Endodermal cell (in vitro differentiated cells): ENCODE measurements around the gene HOXC12. TPM values are rescaled to one million over a fixed set of nuclear protein-coding genes. Genes with fewer than 3 reads are reported as not detected.

ENCODE experiments used
- DNase-seq: peaks from one replicate; pipeline ENCODE4 v3.0.0-alpha.2; 2017
- H3K27ac ChIP-seq: 2 replicates; pipeline ENCODE4 v1.5.1; 2013; ENCODE audit warnings: mild to moderate bottlenecking, low read depth, low read length, moderate library complexity
- H3K27me3 ChIP-seq: 2 replicates; pipeline ENCODE4 v1.6.1; 2013; ENCODE audit warnings: mild to moderate bottlenecking, low read length, moderate library complexity; ENCODE audit not compliant: insufficient read depth, control insufficient read depth, poor library complexity, severe bottlenecking
- H3K36me3 ChIP-seq: 2 replicates; pipeline ENCODE4 v1.7.0; 2013; ENCODE audit warnings: mild to moderate bottlenecking, low read length, moderate library complexity; ENCODE audit not compliant: control insufficient read depth, insufficient read depth
- H3K4me1 ChIP-seq: one replicate; pipeline ENCODE4 v1.7.0; 2013; ENCODE audit warnings: low read length; ENCODE audit not compliant: control insufficient read depth, insufficient read depth
- H3K4me3 ChIP-seq: 2 replicates; pipeline ENCODE4 v1.5.1; 2013; ENCODE audit warnings: mild to moderate bottlenecking, low read length, moderate library complexity
- H3K9ac ChIP-seq: 2 replicates; pipeline ENCODE4 v1.6.1; 2013; ENCODE audit warnings: mild to moderate bottlenecking, low read length, moderate library complexity; ENCODE audit not compliant: poor library complexity, severe bottlenecking; ENCODE audit errors: extremely low read depth
- H3K9me3 ChIP-seq: 2 replicates; pipeline ENCODE4 v1.6.1; 2013; ENCODE audit warnings: mild to moderate bottlenecking, low read length, moderate library complexity; ENCODE audit not compliant: control insufficient read depth
- H3K27ac Mint-ChIP-seq: 2 replicates; pipeline ENCODE4 v1.8.0; 2020; ENCODE audit warnings: mixed read lengths
- H3K27me3 Mint-ChIP-seq: 2 replicates; pipeline ENCODE4 v1.8.0; 2021; ENCODE audit warnings: mild to moderate bottlenecking, mixed read lengths; ENCODE audit not compliant: insufficient read depth
- H3K36me3 Mint-ChIP-seq: 2 replicates; pipeline ENCODE4 v1.8.0; 2020; ENCODE audit warnings: low read depth, mixed read lengths
- H3K4me1 Mint-ChIP-seq: 2 replicates; pipeline ENCODE4 v1.8.0; 2020; ENCODE audit warnings: mixed read lengths
- H3K4me3 Mint-ChIP-seq: 2 replicates; pipeline ENCODE4 v1.8.0; 2020; ENCODE audit warnings: mild to moderate bottlenecking, moderate library complexity, mixed read lengths
- H3K9me3 Mint-ChIP-seq: 2 replicates; pipeline ENCODE4 v1.8.0; 2020; ENCODE audit warnings: mild to moderate bottlenecking, mixed read lengths
- CTCF ChIP-seq: fragments of 200-600 bp; sonication (generic); conservative IDR thresholded peaks from 2 replicates; pipeline ENCODE4 v1.5.0; 2021; ENCODE audit warnings: antibody characterized with exemption, mild to moderate bottlenecking
- WGBS, 2 experiments: methylation state at CpG; one replicate each; pipeline versions ENCODE4 v1.1.5 to v1.1.7; 2013; ENCODE audit warnings: missing lambda C conversion rate in 2 of 2, mixed read lengths in 1 of 2; ENCODE audit not compliant: insufficient coverage in 1 of 2, insufficient read length in 1 of 2; 5-methylcytosine and 5-hydroxymethylcytosine counted together
- total RNA-seq, 2 donors: library from RNA; stranded (reverse); fragmentation: NEBNext Ultra II Directional in 1 of 2; extraction: Animal tissue kit (Norgen Biotek cat#: 25700) in 1 of 2; gene quantifications; 2 replicates in 1 of 2; 3 replicates in 1 of 2; pipeline ENCODE4 v1.2.1, GENCODE V29; 2021

HOXC12 gene
- total RNA-seq, 2 donors from 2014 or later, result not detected

GRCh38 chr12:53992377-53992889, 37.7 kb downstream of the HOXC12 start:
- 46 to 54% methylated on average over 4 to 7 of the region's 7 CpGs for WGBS, 2 experiments
- no peaks in the 10 kb centered on the region for H3K9me3 ChIP-seq
- Mint-ChIP-seq H3K27me3 (peaks cover 100% of the 10 kb centered on the region), H3K4me3 (no peak overlapping the region), H3K4me1 (peaks cover 3% of the 10 kb centered on the region), H3K9me3 (no peaks in the 10 kb centered on the region), H3K27ac (no peak overlapping the region), H3K36me3 (no peaks in the 10 kb centered on the region)
- H3K9ac ChIP-seq, result no peak overlapping the region
- no peaks in the 10 kb centered on the region for H3K36me3 ChIP-seq
- H3K27me3 ChIP-seq, result peaks cover 100% of the 10 kb centered on the region
- no peak for TF ChIP-seq CTCF
- DNase-seq, result no peak
- H3K27ac ChIP-seq, result no peak overlapping the region
- H3K4me3 ChIP-seq, result no peak overlapping the region
- no peaks in the 10 kb centered on the region for H3K4me1 ChIP-seq

DNA sequence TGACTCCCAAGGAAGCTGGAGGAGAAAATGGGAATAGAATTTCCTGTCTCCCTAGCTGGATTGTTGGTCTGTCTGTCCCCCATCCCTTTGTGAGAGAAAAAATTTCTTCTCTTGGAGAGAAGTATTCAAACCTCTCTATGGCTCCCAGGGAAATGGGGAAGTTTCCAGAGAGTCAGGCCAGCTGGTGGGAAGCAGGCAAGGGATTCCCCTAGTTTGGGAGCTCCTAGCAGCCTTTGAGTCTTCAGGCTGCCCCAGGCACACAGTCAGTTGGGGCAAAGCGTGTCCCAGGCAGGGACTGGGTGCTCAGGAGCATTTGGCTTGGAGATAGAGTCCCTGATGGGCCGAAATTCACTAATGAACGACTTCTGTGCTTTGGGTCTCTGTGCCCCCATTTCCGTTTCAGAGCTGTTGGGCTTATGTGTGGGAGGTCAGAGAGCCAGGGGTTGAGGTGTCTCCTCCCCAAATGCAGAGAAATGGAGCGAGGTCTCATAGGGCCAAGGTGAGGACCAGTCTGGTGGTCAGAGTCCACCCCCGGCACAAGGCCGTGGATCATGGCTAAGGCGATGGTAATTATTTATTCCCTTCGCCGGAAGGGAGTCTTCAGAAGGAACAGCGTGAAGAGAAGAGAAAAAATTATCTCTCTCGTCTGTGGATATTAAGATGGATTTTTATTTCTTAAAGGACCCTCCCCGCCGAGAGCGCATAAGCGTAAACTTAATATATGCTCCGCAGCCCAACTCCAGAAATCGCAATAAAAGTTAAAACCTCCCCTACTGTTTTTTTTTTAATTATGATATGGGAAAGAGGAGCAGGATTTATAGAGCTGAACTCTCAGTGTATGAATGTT, 38.7 kb downstream of the HOXC12 start:
- no peak for DNase-seq
- Mint-ChIP-seq H3K4me1 (peaks cover 3% of the 10 kb centered on the region), H3K36me3 (no peaks in the 10 kb centered on the region), H3K9me3 (no peaks in the 10 kb centered on the region), H3K27ac (no peak overlapping the region), H3K4me3 (no peak overlapping the region), H3K27me3 (peaks cover 100% of the 10 kb centered on the region)
- H3K9ac ChIP-seq, result no peak overlapping the region
- no peak for TF ChIP-seq CTCF
- no peaks in the 10 kb centered on the region for H3K9me3 ChIP-seq
- peaks cover 100% of the 10 kb centered on the region for H3K27me3 ChIP-seq
- H3K4me1 ChIP-seq, result no peaks in the 10 kb centered on the region
- 48 to 58% methylated on average over 10 to 18 of the region's 18 CpGs for WGBS, 2 experiments
- H3K27ac ChIP-seq, result no peak overlapping the region
- no peak overlapping the region for H3K4me3 ChIP-seq
- H3K36me3 ChIP-seq, result no peaks in the 10 kb centered on the region

GRCh38 chr12:53994009-53994263, 39.2 kb downstream of the HOXC12 start:
- peaks cover 100% of the 10 kb centered on the region for H3K27me3 Mint-ChIP-seq

More at GRCh38 chr12:53994009-53994263, 39.2 kb downstream of the HOXC12 start:
- peaks cover 100% of the 10 kb centered on the region for H3K27me3 ChIP-seq
- Mint-ChIP-seq H3K4me3 (no peak overlapping the region), H3K4me1 (peaks cover 3% of the 10 kb centered on the region), H3K36me3 (no peaks in the 10 kb centered on the region), H3K27ac (no peak overlapping the region), H3K9me3 (peaks cover 2% of the 10 kb centered on the region)
- no peak for TF ChIP-seq CTCF
- WGBS, 2 experiments, result 11 to 21% methylated on average over 18 to 19 of the region's 19 CpGs
- H3K4me1 ChIP-seq, result no peaks in the 10 kb centered on the region
- DNase-seq, result no peak
- no peak overlapping the region for H3K4me3 ChIP-seq
- no peaks in the 10 kb centered on the region for H3K9me3 ChIP-seq
- H3K9ac ChIP-seq, result no peak overlapping the region
- no peak overlapping the region for H3K27ac ChIP-seq
- H3K36me3 ChIP-seq, result no peaks in the 10 kb centered on the region
